GM12878 (cell line): Measurements from ENCODE around the gene TRAF3IP3. TPM values are rescaled to one million over a fixed set of nuclear protein-coding genes. Genes with fewer than 3 reads are reported as not detected.

Source experiments
- ATAC-seq: fragments of 200-7000 bp; cut with Tn5 transposase; 3 replicates; pipeline ENCODE4 v1.9.1; 2020; ENCODE audit warnings: mild to moderate bottlenecking, moderate library complexity
- BruUV-seq: library from RNA; stranded (reverse); fragments of 400-500 nt; replicated peaks from 2 replicates; lab custom pipeline; 2021; lab: Mats Ljungman, UMichigan
- CTCF ChIA-PET: fragments of 300-600 bp; sonication (Branson Sonifier 250); formaldehyde crosslinking; extraction: SDS; loops from one replicate; lab custom pipeline; 2021; ENCODE audit warnings: inconsistent platforms; lab: Yijun Ruan, JAX
- POLR2A ChIA-PET: fragments of 350-600 bp; formaldehyde crosslinking; extraction: SDS; loops from one replicate; lab custom pipeline; 2021; ENCODE audit warnings: inconsistent platforms; lab: Charles Lee
- RAD21 ChIA-PET: fragments of 300-600 bp; sonication (Branson Sonifier 250); formaldehyde crosslinking; loops from one replicate; lab custom pipeline; 2023; ENCODE audit warnings: antibody characterized with exemption; ENCODE audit not compliant: unreplicated experiment; lab: Charles Lee
- SMC1A ChIA-PET: fragments of 300-600 bp; sonication (Branson Sonifier 250); formaldehyde crosslinking; loops from one replicate; lab custom pipeline; 2023; ENCODE audit not compliant: unreplicated experiment, uncharacterized antibody; lab: Charles Lee
- DNase-seq: peaks from one replicate; pipeline ENCODE4 v3.0.0-alpha.2; 2011; ENCODE audit warnings: low read depth, low spot score
- FAIRE-seq: peaks from 3 replicates; lab custom pipeline; 2011; peaks lifted over from hg19 to GRCh38; lab: Jason Lieb, UNC
- H2AFZ ChIP-seq: 2 replicates; pipeline ENCODE4 v1.6.0; 2011; ENCODE audit warnings: low read depth, low read length, control low read depth; ENCODE audit not compliant: control insufficient read depth
- H3K27ac ChIP-seq: 2 replicates; pipeline ENCODE4 v1.5.1; 2011; ENCODE audit warnings: control low read depth; ENCODE audit not compliant: control insufficient read depth, insufficient read depth
- H3K27me3 ChIP-seq, 2 experiments: replicated peaks in 1 of 2; 2 replicates each; pipeline versions ENCODE4 v1.6.0 to v1.6.1; 2011; ENCODE audit warnings: low read length in 1 of 2; ENCODE audit not compliant: control insufficient read depth in 2 of 2, insufficient read depth in 2 of 2
- H3K36me3 ChIP-seq, 2 experiments: 2 replicates each; pipeline ENCODE4 v1.5.1; 2011; ENCODE audit warnings: low read length in 1 of 2; ENCODE audit not compliant: control insufficient read depth in 2 of 2, insufficient read depth in 2 of 2
- H3K4me1 ChIP-seq: 2 replicates; pipeline ENCODE4 v1.6.1; 2011; ENCODE audit warnings: mild to moderate bottlenecking, low read length, moderate library complexity, mixed read lengths; ENCODE audit not compliant: control insufficient read depth, insufficient read depth
- H3K4me2 ChIP-seq: 2 replicates; pipeline ENCODE4 v1.6.0; 2011; ENCODE audit warnings: control low read depth; ENCODE audit not compliant: control insufficient read depth, insufficient read depth
- H3K4me3 ChIP-seq: fragments of 200-600 bp; sonication (generic); 2 replicates; pipeline ENCODE4 v1.5.1; 2016
- H3K79me2 ChIP-seq: 2 replicates; pipeline ENCODE4 v1.6.0; 2011; ENCODE audit warnings: low read length; ENCODE audit not compliant: control insufficient read depth, insufficient read depth
- H3K9ac ChIP-seq: 2 replicates; pipeline ENCODE4 v1.8.0; 2011; ENCODE audit warnings: low read length, control low read depth, mixed read lengths; ENCODE audit not compliant: control insufficient read depth, insufficient read depth
- H3K9me3 ChIP-seq: replicated peaks from 3 replicates; pipeline ENCODE4 v1.5.1; 2011; ENCODE audit warnings: mild to moderate bottlenecking, low read length; ENCODE audit not compliant: control insufficient read depth, insufficient read depth
- H4K20me1 ChIP-seq: 2 replicates; pipeline ENCODE4 v1.6.0; 2011; ENCODE audit not compliant: control insufficient read depth, insufficient read depth
- ASH2L ChIP-seq: fragments of 300-600, 200-600 bp; sonication (generic); IDR thresholded peaks from 2 replicates; pipeline ENCODE4 v1.6.1; 2017; ENCODE audit warnings: low read depth, mild to moderate bottlenecking, borderline replicate concordance
- DPF2 ChIP-seq: fragments of 450-650 bp; IDR thresholded peaks from 2 replicates; pipeline ENCODE4 v1.6.1; 2017; ENCODE audit warnings: mild to moderate bottlenecking
- E2F8 ChIP-seq: fragments of 450-650 bp; IDR thresholded peaks from 2 replicates; pipeline ENCODE4 v1.6.1; 2018; ENCODE audit warnings: mild to moderate bottlenecking, low read depth, moderate library complexity; ENCODE audit not compliant: partially characterized antibody
- ELK1 ChIP-seq: IDR thresholded peaks from 2 replicates; pipeline ENCODE4 v1.6.1; 2012; ENCODE audit warnings: low read depth, low read length, improper control_type of control experiment
- NFIC ChIP-seq: IDR thresholded peaks from 2 replicates; pipeline ENCODE4 v1.6.1; 2012; ENCODE audit warnings: low read depth, mild to moderate bottlenecking, inconsistent platforms, low read length, moderate library complexity
- NFXL1 ChIP-seq: fragments of 450-650 bp; IDR thresholded peaks from 2 replicates; pipeline ENCODE4 v1.6.1; 2017; ENCODE audit warnings: antibody characterized with exemption, mild to moderate bottlenecking, borderline replicate concordance
- NR2C1 ChIP-seq: fragments of 450-650 bp; IDR thresholded peaks from 2 replicates; pipeline ENCODE4 v1.6.1; 2017; ENCODE audit warnings: antibody characterized with exemption, mild to moderate bottlenecking, moderate library complexity
- RELA ChIP-seq: fragments of 450-650 bp; IDR thresholded peaks from 2 replicates; pipeline ENCODE4 v1.8.0; 2014; ENCODE audit warnings: borderline replicate concordance; ENCODE audit not compliant: partially characterized antibody
- RELB ChIP-seq: fragments of 450-650 bp; IDR thresholded peaks from 2 replicates; pipeline ENCODE4 v1.6.1; 2017; ENCODE audit warnings: low read depth, mild to moderate bottlenecking, moderate library complexity
- STAT1 ChIP-seq: fragments of 450-650 bp; conservative IDR thresholded peaks from 2 replicates; pipeline ENCODE4 v1.6.1; 2014; ENCODE audit warnings: antibody characterized with exemption, mild to moderate bottlenecking
- YY1 ChIP-seq: IDR thresholded peaks from 2 replicates; pipeline ENCODE4 v1.6.1; 2011; ENCODE audit warnings: low read depth, mild to moderate bottlenecking, low read length
- ZBED1 ChIP-seq: IDR thresholded peaks from 2 replicates; pipeline ENCODE4 v1.6.1; 2016; ENCODE audit warnings: borderline replicate concordance
- ZNF274 ChIP-seq: IDR thresholded peaks from one replicate; pipeline ENCODE4 v1.8.0; 2011; ENCODE audit not compliant: insufficient read length, insufficient read depth
- ZNF384 ChIP-seq: IDR thresholded peaks from 2 replicates; pipeline ENCODE4 v1.6.1; 2012; ENCODE audit warnings: low read depth, mild to moderate bottlenecking, low read length, improper control_type of control experiment, borderline replicate concordance
- WGBS: methylation state at CpG from one replicate; pipeline ENCODE4 v1.1.6; 2016; ENCODE audit warnings: low lambda C conversion rate; ENCODE audit not compliant: insufficient replicate concordance, insufficient coverage; ENCODE audit errors: missing lambda C conversion rate; 5-methylcytosine and 5-hydroxymethylcytosine counted together
- in situ Hi-C: fragments of 300-500 bp; cut with MboI; formaldehyde crosslinking; loops from 9 replicates; pipeline ENCODE4 v1.14.3; 2018; ENCODE audit warnings: mixed read lengths
- intact Hi-C: fragments of 100-400 bp; cut with micrococcal nuclease; formaldehyde crosslinking; loops from one replicate; pipeline ENCODE4 v1.14.2; 2022; ENCODE audit not compliant: unreplicated experiment
- polyA plus RNA-seq, 11 experiments: library from polyadenylated mRNA; depleted of rRNA in 4 of 11; unstranded in 6 of 11; stranded (reverse) in 5 of 11; fragments of >200 nt; fragmentation: Nextera tagmentation in 4 of 11; fragmentation: Illumina TruSeq in 1 of 11; extraction: Ambion mirVana in 4 of 11; extraction: Trizol in 1 of 11; gene quantifications; 1 replicate in 1 of 11; 2 replicates in 10 of 11; pipeline versions ENCODE4 v1.2.1 to v1.2.3, GENCODE V29; 2011 to 2016; ENCODE audit warnings: inconsistent platforms in 2 of 11, missing spikeins in 2 of 11, low read depth in 1 of 11
- total RNA-seq, 4 experiments: library from RNA; depleted of rRNA in 3 of 4; stranded (reverse); fragments of >200 nt in 3 of 4; fragmentation: Illumina TruSeq in 1 of 4; extraction: Trizol in 1 of 4; gene quantifications; 2 replicates each; pipeline versions ENCODE4 v1.2.1 to v1.2.3, GENCODE V29; 2013 to 2021
- TF ChIP-seq, protein P1 (sequence below): fragments of 450-650 bp; IDR thresholded peaks from 2 replicates; pipeline ENCODE4 v1.6.1; 2014; ENCODE audit warnings: mild to moderate bottlenecking

TRAF3IP3 gene
- total and polyA plus RNA-seq, 10 of the 15 experiments (the other 5 are each of a cell fraction or from before 2014, with no cell fraction given) = 61.6 to 121 (median 96.5) TPM

DNA sequence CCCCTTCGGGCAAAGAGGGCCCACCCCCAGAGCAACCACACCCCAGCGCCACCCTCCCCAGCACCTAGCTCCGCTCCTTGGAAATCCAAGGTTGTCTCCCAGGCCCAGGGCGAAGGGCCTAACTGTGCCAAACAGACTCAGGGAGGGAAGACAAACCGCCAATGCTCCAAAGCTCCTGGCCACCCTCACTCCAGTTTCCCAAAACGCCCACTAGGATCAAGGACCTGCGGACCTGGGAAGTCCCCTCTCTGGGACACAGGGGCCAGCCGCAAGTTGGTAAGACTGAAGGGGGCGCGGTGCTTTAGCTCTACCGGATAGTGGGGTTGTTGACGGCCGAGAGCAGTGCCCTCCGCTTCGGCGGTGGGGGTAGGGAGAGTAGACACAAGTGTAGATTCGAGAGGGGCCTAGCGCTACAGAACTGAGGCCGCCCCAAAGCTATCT lies 49.5 kb downstream of the TRAF3IP3 start (continued):
- TF ChIP-seq NR2C1 (no peak), RELB (no peak), NFIC (no peak), STAT1 (no peak), NFXL1 (no peak)
- TF ChIP-seq, protein P1, sequence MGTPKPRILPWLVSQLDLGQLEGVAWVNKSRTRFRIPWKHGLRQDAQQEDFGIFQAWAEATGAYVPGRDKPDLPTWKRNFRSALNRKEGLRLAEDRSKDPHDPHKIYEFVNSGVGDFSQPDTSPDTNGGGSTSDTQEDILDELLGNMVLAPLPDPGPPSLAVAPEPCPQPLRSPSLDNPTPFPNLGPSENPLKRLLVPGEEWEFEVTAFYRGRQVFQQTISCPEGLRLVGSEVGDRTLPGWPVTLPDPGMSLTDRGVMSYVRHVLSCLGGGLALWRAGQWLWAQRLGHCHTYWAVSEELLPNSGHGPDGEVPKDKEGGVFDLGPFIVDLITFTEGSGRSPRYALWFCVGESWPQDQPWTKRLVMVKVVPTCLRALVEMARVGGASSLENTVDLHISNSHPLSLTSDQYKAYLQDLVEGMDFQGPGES = no peak

DNA sequence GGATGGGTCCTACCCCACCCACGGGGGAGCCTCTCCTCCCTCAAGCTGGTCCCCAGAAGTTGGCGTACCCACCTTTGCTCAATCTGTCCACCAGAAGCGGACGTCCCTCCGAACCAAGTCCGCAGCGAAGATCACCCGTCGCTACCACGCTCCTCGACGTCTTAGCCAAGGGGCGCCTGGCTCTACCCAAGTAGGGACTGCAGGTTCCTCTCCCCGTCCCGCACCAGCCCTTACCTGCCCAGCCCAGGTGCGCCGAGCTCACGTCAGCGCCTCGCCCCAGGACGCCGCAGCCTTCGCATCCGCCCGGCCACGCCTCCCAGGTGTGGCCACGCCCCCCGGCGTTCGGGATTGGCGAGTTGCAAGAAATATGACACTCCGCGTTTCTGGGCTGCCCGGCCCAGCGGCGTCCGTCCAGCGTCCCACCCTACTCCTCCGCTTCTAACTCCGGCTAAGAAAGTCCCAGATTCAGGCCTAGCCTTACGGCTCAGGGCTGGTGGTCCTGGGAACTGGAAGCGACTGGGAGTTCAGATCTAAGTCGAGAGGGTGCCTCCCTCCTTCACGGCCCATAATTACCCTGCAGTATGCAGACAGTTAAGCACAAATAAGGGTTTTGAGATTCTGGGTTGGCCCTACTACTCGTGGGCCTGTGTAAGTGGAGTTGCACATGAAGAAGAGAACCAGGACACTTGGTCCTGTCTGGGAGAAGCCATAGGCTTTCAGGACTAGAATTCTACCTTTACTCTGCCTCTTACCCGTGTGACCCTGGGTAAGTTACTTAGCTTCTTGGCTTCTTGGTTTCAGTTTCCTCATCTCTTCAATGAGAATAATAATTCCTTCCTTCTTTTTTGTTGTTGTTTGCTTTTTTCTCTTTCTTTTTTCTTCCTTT lies 50.3 kb downstream of the TRAF3IP3 start, which contains the start of gene IRF6:
IRF6 (minus strand) TSS at position 268 of the 886 bp plus-strand sequence. CDS start 4,729 bp downstream, outside the sequence.
- Histone ChIP-seq H2AFZ (no peak within 1 kb of the TSS), H3K9me3 (no peaks in the 10 kb centered on the region), H3K4me1 (no peaks in the 10 kb centered on the region), H3K79me2 (no peaks in the 10 kb centered on the region), H3K4me3 (no peak within 1 kb of the TSS), H4K20me1 (no peaks in the 10 kb centered on the region), H3K9ac (no peak within 1 kb of the TSS), H3K36me3 (no peaks in the 10 kb centered on the region), H3K4me2 (peak within 1 kb of the TSS; percentile 50; the same call in 1 of the 2 replicates), H3K27me3 (peaks cover 0 to 2% of the 10 kb centered on the region in 2 experiments; a peak in 2 of 4 replicates), H3K27ac (no peak within 1 kb of the TSS)
- POLR2A ChIA-PET = interaction anchor here (0.6 to 0.9 kb wide), 2 partner anchors 10 to 18 kb away, joined by 3 to 5 read pairs; no protein-coding TSS in a partner anchor
- intact Hi-C loops = no loop called here
- DNase-seq (no peak), ATAC-seq (no peak), FAIRE-seq (no peak)
- in situ Hi-C loops = no loop called here
- RAD21 ChIA-PET = no interaction called here
- 37% methylated on average over 29 of the region's 46 CpGs for WGBS
- SMC1A ChIA-PET = interaction anchor here (1.0 to 1.5 kb wide), 2 partner anchors 12 to 19 kb away, joined by 3 to 6 read pairs; no protein-coding TSS in a partner anchor
- no TSS peak for BruUV-seq
- CTCF ChIA-PET = interaction anchor here (0.6 to 7.7 kb wide), 4 partner anchors 16 to 109 kb away, joined by 3 to 78 read pairs (median 4); no protein-coding TSS in a partner anchor
- no peak for TF ChIP-seq ZNF274
- no peak for TF ChIP-seq ZBED1
- TF ChIP-seq ASH2L = no peak
- TF ChIP-seq E2F8 = no peak
- TF ChIP-seq DPF2 = no peak
- TF ChIP-seq ZNF384 = no peak
- no peak for TF ChIP-seq ELK1
- no peak for TF ChIP-seq RELA
- TF ChIP-seq YY1 = no peak
